Spinal cord (tissue), 10 donors: ENCODE measurements around the gene FDX1. TPM values are rescaled to one million over a fixed set of nuclear protein-coding genes. Genes with fewer than 3 reads are reported as not detected.

Source experiments
- DNase-seq, 6 donors: peaks; one replicate each; pipeline versions ENCODE4 v3.0.0 to v3.0.0-alpha.2; 2013 to 2015; ENCODE audit warnings: low spot score in 6 of 6, low read depth in 4 of 6
- H3K27ac ChIP-seq: one replicate; pipeline ENCODE4 v1.5.1; 2013; ENCODE audit warnings: low read depth, low read length, control low read depth
- H3K27me3 ChIP-seq: one replicate; pipeline ENCODE4 v1.6.1; 2013; ENCODE audit warnings: low read length; ENCODE audit not compliant: control insufficient read depth, insufficient read depth
- H3K36me3 ChIP-seq: one replicate; pipeline ENCODE4 v1.6.1; 2013; ENCODE audit warnings: low read length; ENCODE audit not compliant: control insufficient read depth, insufficient read depth
- H3K4me1 ChIP-seq: one replicate; pipeline ENCODE4 v1.6.1; 2013; ENCODE audit warnings: low read length; ENCODE audit not compliant: control insufficient read depth, insufficient read depth
- H3K4me3 ChIP-seq: one replicate; pipeline ENCODE4 v1.5.1; 2013; ENCODE audit warnings: low read depth, low read length, control low read depth
- H3K9me3 ChIP-seq: one replicate; pipeline ENCODE4 v1.6.1; 2013; ENCODE audit warnings: low read length; ENCODE audit not compliant: control insufficient read depth, insufficient read depth
- WGBS: methylation state at CpG from one replicate; pipeline ENCODE4 v1.1.5; 2013; ENCODE audit warnings: missing lambda C conversion rate; ENCODE audit not compliant: insufficient coverage; 5-methylcytosine and 5-hydroxymethylcytosine counted together
- polyA plus RNA-seq, 2 donors: library from polyadenylated mRNA; unstranded; fragments of 120-200 nt; gene quantifications; one replicate each; pipeline ENCODE4 v1.2.1, GENCODE V29; 2013; ENCODE audit not compliant: insufficient read length in 2 of 2
- total RNA-seq, 2 donors: library from RNA; depleted of rRNA in 1 of 2; stranded (reverse); fragments of 120-200 nt in 1 of 2; fragments of >200 nt in 1 of 2; gene quantifications; one replicate each; pipeline versions ENCODE4 v1.2.3 to v1.2.4, GENCODE V29; 2013 to 2014
- donor health status: healthy.

FDX1 gene
- total and polyA plus RNA-seq, 4 donors: 10.6 to 15.5 (median 13.5) TPM

GRCh38 chr11:110513846-110514437 is 84.2 kb downstream of the FDX1 start:
- Histone ChIP-seq H3K36me3 (no peaks in the 10 kb centered on the region), H3K4me3 (no peak overlapping the region), H3K27me3 (no peaks in the 10 kb centered on the region), H3K9me3 (peaks cover 1% of the 10 kb centered on the region), H3K4me1 (no peaks in the 10 kb centered on the region), H3K27ac (no peak overlapping the region)
- 66% methylated on average over 5 of the region's 13 CpGs for WGBS
- DNase-seq: peak in 1 of 6 donors; percentile 49

Other genes with a start within 250 kb of the FDX1 start
- gene RDX, start 133.3 kb upstream of the FDX1 start, total RNA-seq: 100 to 1,000 TPM; 151 to 158 TPM
- gene RDX, start 133.3 kb upstream of the FDX1 start, polyA plus RNA-seq: 100 to 1,000 TPM; 126 to 185 TPM